Inflammatory macrophage treated with lipopolysaccharide for 1 hour (primary cell): ENCODE measurements around the gene FCER1G.
A peak's percentile ranks its signal among the peaks of the same experiment; 100 is the strongest.

Experiments used
- DNase-seq, 2 donors: peaks; one replicate each; pipeline ENCODE4 v3.0.0-alpha.2; 2020 to 2022

FCER1G gene

DNA sequence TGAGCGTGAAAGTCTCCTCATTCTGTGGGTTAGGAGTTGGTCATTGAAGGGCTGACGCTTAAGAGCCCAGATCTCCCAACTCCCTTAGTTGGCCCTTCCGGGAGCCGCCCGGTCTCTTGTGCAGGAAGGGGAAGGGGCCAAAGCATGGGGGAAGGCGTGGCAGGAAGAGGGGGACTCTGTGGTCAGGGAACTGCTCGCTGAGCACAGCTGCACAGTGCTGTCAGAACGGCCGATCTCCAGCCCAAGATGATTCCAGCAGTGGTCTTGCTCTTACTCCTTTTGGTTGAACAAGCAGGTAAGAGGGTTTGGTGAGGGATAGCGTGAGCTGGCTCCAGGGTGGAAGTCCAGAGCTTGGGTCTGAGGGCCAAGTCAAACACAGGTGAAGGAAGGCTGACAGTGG lies at the start of gene FCER1G:
Gene FCER1G, plus strand, starts transcription at position 220 of the 400 bp plus-strand sequence. Its CDS starts 27 bp downstream, at position 247.
- DNase-seq, result peak; percentile 80 to 84

GRCh38 chr1:161165742-161166668 lies 49.1 kb upstream of the FCER1G start, which contains the start of gene PPOX:
TSS of gene PPOX (plus strand) at chr1:161166426. CDS start at chr1:161166848, 422 bp downstream.
- peak; percentile 94 to 95 for DNase-seq

DNA sequence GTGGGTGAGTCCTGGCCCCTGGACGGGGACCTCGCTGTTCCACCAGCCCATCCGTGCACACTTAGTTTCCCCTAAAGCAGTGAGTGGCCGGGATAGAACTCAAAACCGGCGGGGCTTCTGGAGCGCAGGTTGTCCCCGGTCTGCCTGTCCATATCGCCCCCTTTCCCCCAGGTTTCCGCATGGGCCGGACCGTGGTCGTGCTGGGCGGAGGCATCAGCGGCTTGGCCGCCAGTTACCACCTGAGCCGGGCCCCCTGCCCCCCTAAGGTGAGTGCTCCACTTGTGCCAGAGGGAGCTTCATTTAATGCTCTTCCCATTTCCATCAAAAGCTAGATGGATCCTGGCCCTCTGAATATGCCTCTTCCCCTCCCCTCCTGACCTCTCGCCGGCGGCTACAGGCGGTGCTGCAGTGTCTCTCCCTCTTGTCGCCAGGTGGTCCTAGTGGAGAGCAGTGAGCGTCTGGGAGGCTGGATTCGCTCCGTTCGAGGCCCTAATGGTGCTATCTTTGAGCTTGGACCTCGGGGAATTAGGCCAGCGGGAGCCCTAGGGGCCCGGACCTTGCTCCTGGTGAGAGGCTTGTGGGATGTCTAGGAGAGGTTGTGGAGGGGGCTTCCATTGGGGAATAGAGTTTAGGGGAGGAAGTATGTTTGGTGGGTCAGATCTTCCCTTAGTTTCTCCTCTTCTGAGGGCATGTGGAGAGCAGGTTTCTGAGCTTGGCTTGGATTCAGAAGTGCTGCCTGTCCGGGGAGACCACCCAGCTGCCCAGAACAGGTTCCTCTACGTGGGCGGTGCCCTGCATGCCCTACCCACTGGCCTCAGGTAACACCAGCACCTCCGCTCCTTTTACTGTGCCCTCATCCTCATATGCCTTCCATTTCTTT lies 48.2 kb upstream of the FCER1G start:
- DNase-seq, result no peak

DNA sequence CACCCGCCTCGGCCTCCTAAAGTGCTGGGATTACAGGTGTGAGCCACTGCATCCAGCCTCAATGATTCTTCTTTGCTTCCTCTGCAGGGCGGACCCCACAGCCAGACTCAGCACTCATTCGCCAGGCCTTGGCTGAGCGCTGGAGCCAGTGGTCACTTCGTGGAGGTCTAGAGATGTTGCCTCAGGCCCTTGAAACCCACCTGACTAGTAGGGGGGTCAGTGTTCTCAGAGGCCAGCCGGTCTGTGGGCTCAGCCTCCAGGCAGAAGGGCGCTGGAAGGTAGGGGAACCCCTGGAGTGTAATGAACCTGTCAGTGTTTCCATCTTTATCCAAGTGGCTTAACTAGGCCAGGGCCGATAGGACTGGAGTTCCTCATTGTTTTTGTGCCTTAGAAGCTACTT lies 46.2 kb upstream of the FCER1G start:
- DNase-seq, result no peak

GRCh38 chr1:161171191-161171590 lies 43.9 kb upstream of the FCER1G start:
- DNase-seq, result no peak

- no peak for DNase-seq
These were observed 43.4 kb upstream of the FCER1G start for GRCh38 chr1:161171696-161172095.

DNA sequence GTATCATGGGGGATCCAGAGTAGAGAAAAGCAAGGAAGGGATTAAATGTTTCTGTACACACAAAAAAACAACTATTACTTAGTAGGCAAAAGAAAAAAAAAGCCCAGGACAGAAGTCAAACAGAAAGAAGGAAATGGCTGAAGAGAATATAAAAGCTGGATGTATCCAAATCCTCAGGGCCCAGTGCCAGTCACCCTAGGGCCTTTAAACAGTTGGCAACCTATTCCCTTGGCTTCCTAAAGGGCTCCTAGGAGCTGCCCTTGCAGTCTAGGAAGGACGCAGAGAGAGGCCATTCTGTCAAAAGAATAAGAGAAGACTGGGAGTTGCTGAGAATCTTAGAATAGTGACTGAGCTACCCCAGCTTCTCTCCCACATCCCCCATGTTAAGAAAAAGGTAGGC lies 42.7 kb upstream of the FCER1G start:
- no peak for DNase-seq

GRCh38 chr1:161172776-161173376 lies 42.2 kb upstream of the FCER1G start:
- DNase-seq, result no peak

- no peak for DNase-seq
These were observed 41.4 kb upstream of the FCER1G start for GRCh38 chr1:161173711-161174110.

- DNase-seq, result no peak
These were observed 40.2 kb upstream of the FCER1G start for GRCh38 chr1:161174911-161175310.

DNA sequence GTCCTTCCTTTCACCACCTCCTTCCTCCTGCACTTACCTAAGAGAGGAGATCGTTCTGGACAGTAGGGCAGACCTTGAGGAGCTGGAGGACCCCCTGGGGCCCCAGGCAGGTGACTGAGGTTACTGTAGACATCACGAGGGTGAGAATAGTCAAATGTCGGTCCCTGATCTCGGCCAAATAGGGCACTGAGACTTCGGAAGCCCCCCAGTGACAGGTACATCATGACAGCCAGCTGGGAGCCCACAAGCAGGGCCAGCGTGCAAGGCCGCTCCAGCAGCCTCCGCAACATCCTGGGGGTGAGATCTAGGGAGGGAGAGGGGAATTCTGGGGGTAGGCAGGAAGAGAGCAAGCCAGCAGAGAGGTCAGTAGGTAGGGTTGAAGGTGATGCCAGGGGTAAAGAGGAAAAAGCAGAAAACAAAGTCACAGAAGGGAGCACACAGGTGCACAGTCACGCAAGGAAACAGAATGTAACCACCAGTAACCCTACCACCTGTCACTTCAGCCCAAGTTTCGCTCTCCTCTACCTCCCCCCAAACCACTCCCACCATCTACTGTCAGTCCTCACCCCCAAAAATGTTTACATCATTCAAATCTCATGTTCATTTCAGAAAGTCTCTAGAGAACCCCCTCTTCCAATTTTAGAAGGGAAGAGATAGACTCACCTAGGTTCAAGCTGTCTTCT lies 39.2 kb upstream of the FCER1G start:
- no peak for DNase-seq

DNA sequence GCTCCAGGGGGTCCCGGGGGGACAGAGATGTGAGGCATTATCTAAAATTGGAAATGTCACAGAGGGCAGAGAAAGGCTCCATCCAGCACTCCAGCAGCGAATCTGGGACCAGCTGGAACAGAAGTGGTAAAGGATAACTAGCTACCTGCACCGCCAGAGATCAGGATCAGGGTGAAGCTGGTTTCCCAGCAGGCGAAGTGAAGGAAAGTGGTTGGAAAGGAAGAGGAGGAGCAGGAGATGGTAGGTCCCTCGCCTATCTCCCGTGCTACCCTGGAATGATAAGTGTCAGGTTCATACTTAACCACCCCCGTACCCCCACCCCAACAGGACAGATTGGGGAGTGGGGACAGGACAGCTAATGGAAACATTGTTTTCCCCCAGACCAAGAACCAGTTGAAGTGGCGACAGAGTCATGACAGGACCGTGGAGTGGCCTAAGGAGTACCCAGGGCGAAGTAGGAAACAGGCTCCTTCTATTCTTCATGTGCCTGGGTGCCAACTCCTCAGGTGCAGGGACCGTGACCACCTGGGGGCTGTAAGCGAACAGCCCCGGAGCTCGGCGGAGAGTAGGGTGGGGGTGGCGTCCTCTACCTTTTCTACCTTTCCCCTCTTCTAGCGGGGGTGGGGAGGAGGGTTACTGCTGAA lies 38.5 kb upstream of the FCER1G start:
- DNase-seq, result no peak

DNA sequence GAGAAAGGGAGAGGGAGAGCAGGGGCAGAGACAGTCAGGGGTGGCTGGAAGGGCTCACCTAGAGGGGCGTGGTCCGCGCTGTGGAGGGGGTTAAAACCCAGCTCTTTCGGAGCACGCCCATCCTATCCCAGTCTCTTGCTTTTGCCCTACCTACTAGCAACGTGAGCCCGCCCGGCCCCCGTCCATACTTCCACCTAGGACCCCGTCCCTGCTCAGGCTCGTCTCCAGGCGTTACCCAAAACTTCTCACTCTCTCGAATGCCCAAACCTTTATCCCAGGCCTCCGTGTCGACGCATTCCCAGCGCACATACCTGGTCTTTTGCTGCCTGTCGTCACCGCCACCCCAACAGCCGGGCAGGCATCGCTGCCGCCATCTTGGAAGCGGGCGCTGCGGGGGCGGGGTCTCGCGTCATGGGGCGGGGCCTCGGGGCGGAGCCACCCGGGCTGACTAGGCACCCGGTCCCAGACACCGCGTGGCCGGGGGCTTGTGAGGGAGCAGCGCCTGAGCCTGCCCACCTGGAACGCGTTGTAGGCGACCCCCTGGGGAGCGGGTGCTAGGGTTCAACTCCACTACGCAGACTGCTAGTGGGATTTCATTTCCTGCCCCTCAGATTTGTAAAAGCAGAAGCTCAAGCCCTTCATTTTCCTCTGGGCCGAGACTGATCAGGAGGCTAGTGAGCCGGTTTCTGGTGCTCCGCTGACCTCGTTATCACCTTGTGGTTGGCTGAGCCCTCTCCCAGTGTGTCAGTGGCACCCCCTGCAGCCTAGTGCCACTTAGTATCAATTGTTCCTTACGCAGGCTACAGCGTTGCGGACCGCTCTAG lies 37.8 kb upstream of the FCER1G start, which contains the start of gene B4GALT3:
Gene B4GALT3, minus strand, starts transcription at position 396 of the 824 bp plus-strand sequence. CDS start 1,447 bp downstream, outside the sequence.
- DNase-seq, result peak; percentile 75 to 94

DNA sequence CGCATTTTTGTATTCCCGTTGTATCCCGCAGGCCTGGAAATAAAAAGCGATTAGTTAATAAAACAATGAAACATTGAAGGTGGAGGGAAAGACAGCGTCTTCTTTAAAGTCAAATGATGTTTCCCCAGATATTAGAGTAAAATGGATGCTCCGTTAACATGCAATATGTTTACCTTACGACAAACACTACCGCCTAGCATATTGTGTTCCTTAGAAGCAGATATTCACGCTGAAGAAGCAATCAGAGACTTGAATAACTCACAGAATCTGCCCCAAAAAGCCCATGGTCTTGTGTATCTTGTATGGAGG lies 37.2 kb upstream of the FCER1G start:
- DNase-seq, result no peak

DNA sequence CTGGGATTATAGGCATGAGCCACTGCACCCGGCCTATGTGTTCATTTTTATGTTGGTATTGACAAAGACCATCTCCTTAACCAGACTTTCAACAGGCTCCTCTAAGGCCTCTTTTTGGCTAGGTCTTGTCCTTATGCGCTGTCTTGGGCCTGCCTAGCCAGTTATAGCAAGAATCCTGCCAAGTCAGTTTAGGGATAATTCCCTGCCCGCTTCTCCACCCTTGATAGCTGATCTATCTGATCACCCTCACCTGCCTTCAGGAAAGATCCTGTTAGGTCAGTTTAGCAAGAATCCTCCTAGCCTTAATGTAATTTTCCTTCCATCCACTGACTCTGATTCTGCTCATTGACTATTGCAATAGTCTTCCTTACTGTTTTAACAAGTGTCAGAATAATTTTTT lies 35.4 kb upstream of the FCER1G start:
- DNase-seq, result no peak

GRCh38 chr1:161180639-161181038 lies 34.5 kb upstream of the FCER1G start:
- DNase-seq, result peak in 1 of 2 donors; percentile 41

DNA sequence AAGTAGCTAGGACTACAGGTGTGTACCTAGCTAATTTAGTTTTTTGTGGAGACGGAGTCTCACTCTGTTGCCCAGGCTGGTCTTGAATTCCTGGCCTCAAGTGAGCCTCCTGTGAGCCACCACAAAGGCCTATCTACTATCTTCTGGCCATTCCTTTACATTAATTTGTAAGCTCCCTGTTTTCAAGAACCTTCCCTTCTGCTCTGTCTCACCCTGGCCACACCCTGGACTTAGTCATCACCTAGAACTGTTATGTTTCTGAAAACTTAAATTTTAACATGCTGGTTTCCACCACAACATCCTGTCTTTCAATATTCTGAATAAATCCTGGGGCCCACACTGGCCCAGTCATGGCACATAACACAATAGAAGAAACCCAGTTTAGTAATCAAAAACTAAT lies 32.9 kb upstream of the FCER1G start:
- peak; percentile 27 to 42 for DNase-seq

DNA sequence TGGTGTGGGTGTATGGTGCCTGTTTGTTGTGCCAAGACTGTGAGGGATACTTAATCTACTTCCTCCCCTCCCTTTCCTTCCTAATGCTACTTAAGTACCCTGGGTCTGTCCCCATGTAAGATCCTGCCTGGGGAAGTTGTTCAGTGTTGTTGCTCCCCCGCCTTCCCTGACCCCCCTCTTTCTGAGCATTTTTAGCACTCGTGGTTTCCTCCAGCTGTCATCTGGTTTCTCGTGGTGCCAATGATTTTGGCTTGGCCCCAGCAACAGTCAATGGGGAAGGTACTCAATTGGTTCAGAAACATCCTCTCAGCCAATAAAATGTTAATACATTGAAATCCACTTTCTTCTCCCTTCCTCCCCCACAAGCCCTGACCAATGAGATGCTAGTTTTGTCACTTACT lies 29.8 kb upstream of the FCER1G start:
- peak; percentile 88 to 94 for DNase-seq

DNA sequence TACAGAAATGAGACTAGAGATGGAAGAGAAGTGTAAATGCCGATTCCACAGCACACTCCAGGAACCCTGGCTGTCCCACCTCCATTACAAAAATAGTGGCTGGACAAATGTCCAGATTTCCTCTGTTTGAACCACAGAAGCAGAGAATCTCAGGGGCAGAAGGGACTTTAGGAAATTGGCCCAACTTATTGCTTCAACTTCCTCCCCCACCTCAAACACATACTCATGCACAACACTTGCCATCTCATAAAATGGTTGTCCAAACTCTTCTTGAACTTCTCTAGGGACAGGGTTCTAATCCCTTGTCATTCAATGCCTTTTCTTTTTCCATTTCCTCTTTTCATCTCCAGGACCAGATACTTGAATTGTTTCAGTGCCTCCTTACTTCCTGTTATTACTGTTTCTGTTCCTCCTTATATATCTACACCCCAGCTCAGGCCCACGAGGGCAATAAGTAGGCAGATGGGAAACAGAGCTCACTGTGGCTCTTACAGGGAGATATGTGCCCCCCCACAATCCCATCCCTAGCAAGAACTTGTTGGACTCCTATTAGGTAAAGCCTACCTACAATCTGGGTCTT lies 29.3 kb upstream of the FCER1G start:
- DNase-seq, result peak; percentile 74 to 88

DNA sequence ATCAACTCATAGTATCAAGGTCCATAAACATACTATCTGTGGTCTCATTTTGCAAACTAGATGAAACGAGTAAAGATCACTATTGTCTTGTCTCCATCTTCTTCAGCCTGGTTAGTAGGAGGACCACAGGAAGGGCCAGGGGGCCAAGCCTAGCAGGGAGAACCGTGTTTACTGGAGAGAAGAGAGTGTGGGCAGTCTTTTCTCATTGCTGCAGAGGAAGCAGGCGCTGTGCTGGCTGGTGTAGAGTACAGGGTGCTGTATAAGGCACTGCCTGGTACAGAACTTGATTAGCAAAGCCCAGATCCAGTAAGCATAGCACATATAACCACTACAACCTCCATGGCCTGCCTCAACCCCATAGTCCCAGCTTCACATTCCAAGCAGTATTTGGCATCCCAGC lies 27.8 kb upstream of the FCER1G start:
- no peak for DNase-seq

DNA sequence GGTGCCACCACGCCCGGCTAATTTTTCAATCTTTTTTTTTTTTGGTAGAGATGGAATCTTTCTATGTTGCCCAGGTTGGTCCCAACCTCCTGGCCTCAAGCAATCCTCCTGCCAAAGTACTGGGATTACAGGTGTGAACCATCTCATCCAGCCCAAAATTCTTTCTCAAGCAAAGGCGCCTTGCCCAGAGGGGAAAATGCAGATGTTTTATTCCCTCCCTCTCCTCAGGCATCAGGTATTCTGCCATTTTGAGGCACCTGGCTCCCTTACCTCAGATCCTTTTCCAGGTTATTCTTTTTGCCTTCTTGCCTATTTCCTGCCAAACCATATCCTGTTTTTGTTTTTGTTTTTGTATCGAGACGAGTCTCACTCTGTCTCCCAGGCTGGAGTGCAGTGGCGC lies 26.7 kb upstream of the FCER1G start:
- no peak for DNase-seq
